Measurements from ENCODE around the gene KCND3.

Gene KCND3

GRCh38 chr1:111736548-111737215 lies 252.8 kb downstream of the KCND3 start:
- Histone ChIP-seq H3K9me3 (ENCODE audit: control extremely low read depth in 1 of 5, control insufficient read depth in 4 of 5, insufficient read depth in 2 of 5, low read depth in 1 of 5, low read length in 4 of 5) (no peaks in the 10 kb centered on the region), H3K4me1 (ENCODE audit: control extremely low read depth in 1 of 4, control insufficient read depth in 4 of 4, insufficient read depth in 4 of 4, low read length in 3 of 4) (peaks cover 6 to 60% (median 48%) of the 10 kb centered on the region in 4 experiments), H3K4me3 (ENCODE audit: control insufficient read depth in 1 of 7, extremely low read depth in 1 of 7, insufficient read depth in 4 of 7, low read depth in 2 of 7, low read length in 6 of 7) (no peak overlapping the region), H3K27ac (ENCODE audit: insufficient read depth in 1 of 2, low read depth in 1 of 2, low read length in 2 of 2, poor library complexity in 1 of 2, severe bottlenecking in 2 of 2) (no peak overlapping the region), H3K36me3 (ENCODE audit: control insufficient read depth in 4 of 4, insufficient read depth in 4 of 4, low read length in 3 of 4) (no peaks in the 10 kb centered on the region), H3K27me3 (replicated peaks in 2 of 5; ENCODE audit: control insufficient read depth in 4 of 5, insufficient read depth in 5 of 5, low read length in 4 of 5) (peaks cover 0 to 20% (median 10%) of the 10 kb centered on the region in 5 experiments)
- ChIA-PET CTCF (interaction anchor here (0.7 to 6.8 kb wide), 8 partner anchors 10 to 289 kb away, joined by 3 to 62 read pairs (median 19); partner anchors contain the start of gene DDX20), POLR2A (interaction anchor here (0.6 to 0.9 kb wide), 2 partner anchors 18 to 23 kb away, joined by 3 read pairs; no protein-coding TSS in a partner anchor)
- DNase-seq: no peak
- 58% methylated on average over 4 of the region's 4 CpGs for WGBS (ENCODE audit: insufficient coverage)

GRCh38 chr1:111735858-111736544 lies 253.5 kb downstream of the KCND3 start:
- Histone ChIP-seq H3K36me3 (ENCODE audit: control insufficient read depth in 4 of 4, insufficient read depth in 4 of 4, low read length in 3 of 4) (no peaks in the 10 kb centered on the region), H3K4me3 (ENCODE audit: control insufficient read depth in 1 of 7, extremely low read depth in 1 of 7, insufficient read depth in 4 of 7, low read depth in 2 of 7, low read length in 6 of 7) (no peak overlapping the region), H3K27me3 (replicated peaks in 2 of 5; ENCODE audit: control insufficient read depth in 4 of 5, insufficient read depth in 5 of 5, low read length in 4 of 5) (peaks cover 0 to 13% (median 5%) of the 10 kb centered on the region in 5 experiments), H3K27ac (ENCODE audit: insufficient read depth in 1 of 2, low read depth in 1 of 2, low read length in 2 of 2, poor library complexity in 1 of 2, severe bottlenecking in 2 of 2) (no peak overlapping the region), H3K9me3 (ENCODE audit: control extremely low read depth in 1 of 5, control insufficient read depth in 4 of 5, insufficient read depth in 2 of 5, low read depth in 1 of 5, low read length in 4 of 5) (no peaks in the 10 kb centered on the region), H3K4me1 (ENCODE audit: control extremely low read depth in 1 of 4, control insufficient read depth in 4 of 4, insufficient read depth in 4 of 4, low read length in 3 of 4) (peaks cover 6 to 57% (median 48%) of the 10 kb centered on the region in 4 experiments)
- DNase-seq: no peak
- CTCF ChIA-PET: interaction anchor here (0.7 to 6.8 kb wide), 6 partner anchors 9 to 288 kb away, joined by 3 to 62 read pairs (median 32); partner anchors contain the start of gene DDX20
- POLR2A ChIA-PET: interaction anchor here (0.9 kb wide), 1 partner anchor 19 kb away, joined by 3 read pairs; no protein-coding TSS in a partner anchor
- WGBS (ENCODE audit: insufficient coverage): 94% methylated on average over 8 of the region's 8 CpGs

- no peak for DNase-seq
- H3K27ac ChIP-seq (ENCODE audit: insufficient read depth in 1 of 2, low read depth in 1 of 2, low read length in 2 of 2, poor library complexity in 1 of 2, severe bottlenecking in 2 of 2): no peak overlapping the region
- H3K36me3 ChIP-seq (ENCODE audit: control insufficient read depth in 4 of 4, insufficient read depth in 4 of 4, low read length in 3 of 4): no peaks in the 10 kb centered on the region
- H3K9me3 ChIP-seq (ENCODE audit: control extremely low read depth in 1 of 5, control insufficient read depth in 4 of 5, insufficient read depth in 2 of 5, low read depth in 1 of 5, low read length in 4 of 5): no peaks in the 10 kb centered on the region
- peaks cover 0 to 8% (median under 1%) of the 10 kb centered on the region in 5 experiments for H3K27me3 ChIP-seq (replicated peaks in 2 of 5; ENCODE audit: control insufficient read depth in 4 of 5, insufficient read depth in 5 of 5, low read length in 4 of 5)
- peaks cover 6 to 52% (median 45%) of the 10 kb centered on the region in 4 experiments for H3K4me1 ChIP-seq (ENCODE audit: control extremely low read depth in 1 of 4, control insufficient read depth in 4 of 4, insufficient read depth in 4 of 4, low read length in 3 of 4)
- ChIA-PET CTCF (interaction anchor here (0.9 to 6.8 kb wide), 6 partner anchors 8 to 33 kb away, joined by 3 to 62 read pairs (median 32); partner anchors contain the start of gene DDX20), POLR2A (no interaction called here)
- WGBS (ENCODE audit: insufficient coverage): 100% methylated on average over 3 of the region's 4 CpGs
- no peak overlapping the region for H3K4me3 ChIP-seq (ENCODE audit: control insufficient read depth in 1 of 7, extremely low read depth in 1 of 7, insufficient read depth in 4 of 7, low read depth in 2 of 7, low read length in 6 of 7)
Measured at GRCh38 chr1:111735321-111735720, 254.1 kb downstream of the KCND3 start.

GRCh38 chr1:111734856-111735255 lies 254.6 kb downstream of the KCND3 start:
- Histone ChIP-seq H3K9me3 (ENCODE audit: control extremely low read depth in 1 of 5, control insufficient read depth in 4 of 5, insufficient read depth in 2 of 5, low read depth in 1 of 5, low read length in 4 of 5) (no peaks in the 10 kb centered on the region), H3K27ac (ENCODE audit: insufficient read depth in 1 of 2, low read depth in 1 of 2, low read length in 2 of 2, poor library complexity in 1 of 2, severe bottlenecking in 2 of 2) (no peak overlapping the region), H3K4me1 (ENCODE audit: control extremely low read depth in 1 of 4, control insufficient read depth in 4 of 4, insufficient read depth in 4 of 4, low read length in 3 of 4) (peaks cover 6 to 48% (median 40%) of the 10 kb centered on the region in 4 experiments), H3K36me3 (ENCODE audit: control insufficient read depth in 4 of 4, insufficient read depth in 4 of 4, low read length in 3 of 4) (no peaks in the 10 kb centered on the region), H3K4me3 (ENCODE audit: control insufficient read depth in 1 of 7, extremely low read depth in 1 of 7, insufficient read depth in 4 of 7, low read depth in 2 of 7, low read length in 6 of 7) (no peak overlapping the region), H3K27me3 (replicated peaks in 2 of 5; ENCODE audit: control insufficient read depth in 4 of 5, insufficient read depth in 5 of 5, low read length in 4 of 5) (peaks cover 0 to 3% (median 0%) of the 10 kb centered on the region in 5 experiments)
- CTCF ChIA-PET: interaction anchor here (0.9 to 6.8 kb wide), 8 partner anchors 8 to 33 kb away, joined by 3 to 62 read pairs (median 13); partner anchors contain the start of gene DDX20
- POLR2A ChIA-PET: no interaction called here
- 100% methylated on average over 2 of the region's 3 CpGs for WGBS (ENCODE audit: insufficient coverage)
- DNase-seq: no peak

GRCh38 chr1:111734426-111734825 lies 255.0 kb downstream of the KCND3 start:
- CTCF ChIA-PET: interaction anchor here (0.9 to 6.8 kb wide), 8 partner anchors 7 to 34 kb away, joined by 3 to 62 read pairs (median 16); partner anchors contain the start of gene DDX20
- WGBS (ENCODE audit: insufficient coverage): 69% methylated on average over 3 of the region's 3 CpGs
- H3K27ac ChIP-seq (ENCODE audit: insufficient read depth in 1 of 2, low read depth in 1 of 2, low read length in 2 of 2, poor library complexity in 1 of 2, severe bottlenecking in 2 of 2): no peak overlapping the region

GRCh38 chr1:111733992-111734341 lies 255.5 kb downstream of the KCND3 start:
- peak in 2 of 3 donors; percentile 45 to 53 for DNase-seq
- H3K4me3 ChIP-seq (ENCODE audit: control insufficient read depth in 1 of 7, extremely low read depth in 1 of 7, insufficient read depth in 4 of 7, low read depth in 2 of 7, low read length in 6 of 7): peak overlapping the region in 1 of 7 experiments; percentile 17
- H3K4me1 ChIP-seq (ENCODE audit: control extremely low read depth in 1 of 4, control insufficient read depth in 4 of 4, insufficient read depth in 4 of 4, low read length in 3 of 4): peaks cover 6 to 39% (median 31%) of the 10 kb centered on the region in 4 experiments
- peak overlapping the region in 1 of 2 experiments; percentile 43 for H3K27ac ChIP-seq (ENCODE audit: insufficient read depth in 1 of 2, low read depth in 1 of 2, low read length in 2 of 2, poor library complexity in 1 of 2, severe bottlenecking in 2 of 2)
- CTCF ChIA-PET: interaction anchor here (1.0 to 6.8 kb wide), 7 partner anchors 11 to 34 kb away, joined by 3 to 62 read pairs (median 14); partner anchors contain the start of gene DDX20
- H3K9me3 ChIP-seq (ENCODE audit: control extremely low read depth in 1 of 5, control insufficient read depth in 4 of 5, insufficient read depth in 2 of 5, low read depth in 1 of 5, low read length in 4 of 5): no peaks in the 10 kb centered on the region
- POLR2A ChIA-PET: interaction anchor here (0.6 to 1.0 kb wide), 2 partner anchors 9 to 19 kb away, joined by 3 read pairs; no protein-coding TSS in a partner anchor
- H3K27me3 ChIP-seq (replicated peaks in 2 of 5; ENCODE audit: control insufficient read depth in 4 of 5, insufficient read depth in 5 of 5, low read length in 4 of 5): no peaks in the 10 kb centered on the region
- WGBS (ENCODE audit: insufficient coverage): 91% methylated on average over 2 of the region's 5 CpGs
- H3K36me3 ChIP-seq (ENCODE audit: control insufficient read depth in 4 of 4, insufficient read depth in 4 of 4, low read length in 3 of 4): no peaks in the 10 kb centered on the region

More at GRCh38 chr1:111734426-111734825, 255.0 kb downstream of the KCND3 start:
- no peak overlapping the region for H3K4me3 ChIP-seq (ENCODE audit: control insufficient read depth in 1 of 7, extremely low read depth in 1 of 7, insufficient read depth in 4 of 7, low read depth in 2 of 7, low read length in 6 of 7)
- H3K4me1 ChIP-seq (ENCODE audit: control extremely low read depth in 1 of 4, control insufficient read depth in 4 of 4, insufficient read depth in 4 of 4, low read length in 3 of 4): peaks cover 6 to 43% (median 36%) of the 10 kb centered on the region in 4 experiments
- H3K9me3 ChIP-seq (ENCODE audit: control extremely low read depth in 1 of 5, control insufficient read depth in 4 of 5, insufficient read depth in 2 of 5, low read depth in 1 of 5, low read length in 4 of 5): no peaks in the 10 kb centered on the region
- H3K36me3 ChIP-seq (ENCODE audit: control insufficient read depth in 4 of 4, insufficient read depth in 4 of 4, low read length in 3 of 4): no peaks in the 10 kb centered on the region
- DNase-seq: no peak
- H3K27me3 ChIP-seq (replicated peaks in 2 of 5; ENCODE audit: control insufficient read depth in 4 of 5, insufficient read depth in 5 of 5, low read length in 4 of 5): no peaks in the 10 kb centered on the region
- POLR2A ChIA-PET: interaction anchor here (0.6 to 1.0 kb wide), 2 partner anchors 9 to 18 kb away, joined by 3 read pairs; no protein-coding TSS in a partner anchor

All from common myeloid progenitor, CD34-positive (primary cell).